ENCODE results near the gene NRP2. TPM values are rescaled to one million over a fixed set of nuclear protein-coding genes. Genes with fewer than 3 reads are reported as not detected.

Gene NRP2
- total and polyA plus RNA-seq, 2 experiments from 2014 or later = 61.0 to 79.2 TPM

DNA sequence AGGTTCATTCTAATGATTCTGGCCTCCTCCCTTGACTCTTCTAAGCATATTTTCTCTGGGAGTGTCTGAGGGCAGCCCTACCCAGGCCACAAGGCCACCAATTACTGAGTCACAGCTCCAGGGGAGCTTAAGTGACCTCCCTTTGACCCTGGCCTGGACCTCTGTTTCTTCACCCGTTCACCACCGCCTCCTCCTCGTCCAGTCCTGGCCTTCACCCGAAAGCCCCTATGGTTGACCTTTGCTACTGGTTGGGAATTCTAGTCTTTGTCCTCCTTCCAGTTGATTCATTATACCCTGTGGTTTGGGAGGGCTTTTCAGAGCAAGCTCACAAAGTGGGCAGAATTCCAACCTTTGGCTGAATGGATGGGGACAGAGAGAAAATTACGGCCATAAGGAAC lies 72.6 kb downstream of the NRP2 start:
- H3K27ac ChIP-seq = peak overlapping the region; percentile 32
- no peak overlapping the region for H3K4me3 ChIP-seq
- no peak overlapping the region for H3K4me2 ChIP-seq
- no peaks in the 10 kb centered on the region for H3K36me3 ChIP-seq (replicated peaks; ENCODE audit: insufficient read depth, low read depth)
- peaks cover 30% of the 10 kb centered on the region for H3K4me1 ChIP-seq (ENCODE audit: insufficient read depth)
- 47% methylated on average over 5 of the region's 5 CpGs for WGBS (ENCODE audit: low lambda C conversion rate, missing lambda C conversion rate)
- TF ChIP-seq EZH2 (IDR thresholded peaks at IDR 0.05; ENCODE audit: borderline replicate concordance) (no peak), EZH2phosphoT487 (IDR thresholded peaks at IDR 0.05; ENCODE audit: low read depth, severe bottlenecking, unreplicated experiment) (no peak)
- TF ChIP-seq, protein P1, sequence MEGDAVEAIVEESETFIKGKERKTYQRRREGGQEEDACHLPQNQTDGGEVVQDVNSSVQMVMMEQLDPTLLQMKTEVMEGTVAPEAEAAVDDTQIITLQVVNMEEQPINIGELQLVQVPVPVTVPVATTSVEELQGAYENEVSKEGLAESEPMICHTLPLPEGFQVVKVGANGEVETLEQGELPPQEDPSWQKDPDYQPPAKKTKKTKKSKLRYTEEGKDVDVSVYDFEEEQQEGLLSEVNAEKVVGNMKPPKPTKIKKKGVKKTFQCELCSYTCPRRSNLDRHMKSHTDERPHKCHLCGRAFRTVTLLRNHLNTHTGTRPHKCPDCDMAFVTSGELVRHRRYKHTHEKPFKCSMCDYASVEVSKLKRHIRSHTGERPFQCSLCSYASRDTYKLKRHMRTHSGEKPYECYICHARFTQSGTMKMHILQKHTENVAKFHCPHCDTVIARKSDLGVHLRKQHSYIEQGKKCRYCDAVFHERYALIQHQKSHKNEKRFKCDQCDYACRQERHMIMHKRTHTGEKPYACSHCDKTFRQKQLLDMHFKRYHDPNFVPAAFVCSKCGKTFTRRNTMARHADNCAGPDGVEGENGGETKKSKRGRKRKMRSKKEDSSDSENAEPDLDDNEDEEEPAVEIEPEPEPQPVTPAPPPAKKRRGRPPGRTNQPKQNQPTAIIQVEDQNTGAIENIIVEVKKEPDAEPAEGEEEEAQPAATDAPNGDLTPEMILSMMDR (IDR thresholded peaks at IDR 0.05; ENCODE audit: poor library complexity) = no peak
- no peak overlapping the region for H2AFZ ChIP-seq
- no peaks in the 10 kb centered on the region for H4K20me1 ChIP-seq (ENCODE audit: insufficient read depth, poor library complexity, severe bottlenecking)
- H3K27me3 ChIP-seq = no peaks in the 10 kb centered on the region
- no peaks in the 10 kb centered on the region for H3K9me3 ChIP-seq (ENCODE audit: low read depth)
- H3K79me2 ChIP-seq = no peaks in the 10 kb centered on the region
- DNase-seq (ENCODE audit: low spot score) = no peak
- no peaks in the 10 kb centered on the region for H3K9me2 ChIP-seq (replicated peaks; ENCODE audit: insufficient read depth)

DNA sequence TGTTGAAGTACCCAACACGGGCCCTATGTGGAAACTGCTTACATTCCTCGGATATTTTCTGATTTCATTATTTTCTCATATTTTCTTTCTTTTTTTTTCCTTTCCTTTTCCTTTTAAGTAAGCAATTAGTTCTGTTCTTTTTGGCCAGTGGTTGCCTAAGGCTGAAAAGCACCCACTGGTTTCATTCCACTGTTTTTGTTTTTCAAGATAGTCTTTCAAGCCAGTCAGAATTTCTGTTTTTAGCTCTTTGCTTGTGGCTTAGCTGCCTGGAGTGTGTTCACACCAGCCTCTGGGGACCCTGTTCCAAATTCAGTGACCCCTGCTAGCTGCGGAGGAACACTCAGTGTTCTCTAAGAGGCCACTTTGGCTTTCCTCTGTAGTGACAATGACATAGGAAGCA lies 73.6 kb downstream of the NRP2 start:
- no peak overlapping the region for H3K4me3 ChIP-seq
- WGBS (ENCODE audit: low lambda C conversion rate, missing lambda C conversion rate) = 77% methylated on average over 3 of the region's 3 CpGs
- H3K79me2 ChIP-seq = no peaks in the 10 kb centered on the region
- no peak for DNase-seq (ENCODE audit: low spot score)
- TF ChIP-seq, protein P1 (IDR thresholded peaks at IDR 0.05; ENCODE audit: poor library complexity) = no peak
- TF ChIP-seq EZH2 (IDR thresholded peaks at IDR 0.05; ENCODE audit: borderline replicate concordance) = no peak
- TF ChIP-seq EZH2phosphoT487 (IDR thresholded peaks at IDR 0.05; ENCODE audit: low read depth, severe bottlenecking, unreplicated experiment) = no peak
- peaks cover 30% of the 10 kb centered on the region for H3K4me1 ChIP-seq (ENCODE audit: insufficient read depth)
- H3K9me3 ChIP-seq (ENCODE audit: low read depth) = no peaks in the 10 kb centered on the region
- peak overlapping the region; percentile 17 for H3K27ac ChIP-seq
- no peaks in the 10 kb centered on the region for H3K9me2 ChIP-seq (replicated peaks; ENCODE audit: insufficient read depth)
- no peaks in the 10 kb centered on the region for H4K20me1 ChIP-seq (ENCODE audit: insufficient read depth, poor library complexity, severe bottlenecking)
- no peak overlapping the region for H2AFZ ChIP-seq
- H3K4me2 ChIP-seq = no peak overlapping the region
- no peaks in the 10 kb centered on the region for H3K27me3 ChIP-seq
- no peaks in the 10 kb centered on the region for H3K36me3 ChIP-seq (replicated peaks; ENCODE audit: insufficient read depth, low read depth)

DNA sequence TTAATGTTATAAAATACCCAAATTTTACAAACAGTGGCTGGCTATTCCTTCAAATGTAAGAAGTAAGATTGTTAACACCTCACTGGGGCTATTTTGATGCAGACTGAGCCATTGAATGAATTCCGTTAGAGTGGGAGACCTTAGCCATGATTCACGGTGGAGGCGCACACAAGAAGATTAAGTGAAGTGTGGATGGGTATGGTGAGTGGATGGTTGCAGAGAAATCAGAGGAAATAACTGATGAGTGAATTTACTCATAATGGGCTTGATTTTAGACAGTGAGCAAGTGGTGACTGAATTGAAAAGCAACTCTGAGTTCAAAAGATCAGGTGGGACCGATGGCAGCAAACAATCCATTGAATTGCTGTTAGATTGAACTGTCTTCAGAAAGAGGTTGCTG lies 75.0 kb downstream of the NRP2 start:
- Histone ChIP-seq H3K9me2 (replicated peaks; ENCODE audit: insufficient read depth) (no peaks in the 10 kb centered on the region), H2AFZ (no peak overlapping the region), H3K36me3 (replicated peaks; ENCODE audit: insufficient read depth, low read depth) (no peaks in the 10 kb centered on the region), H3K4me2 (no peak overlapping the region), H3K4me1 (ENCODE audit: insufficient read depth) (peaks cover 30% of the 10 kb centered on the region), H3K9me3 (ENCODE audit: low read depth) (no peaks in the 10 kb centered on the region), H3K4me3 (no peak overlapping the region), H3K27ac (peak overlapping the region; percentile 42), H3K79me2 (no peaks in the 10 kb centered on the region), H3K27me3 (no peaks in the 10 kb centered on the region), H4K20me1 (ENCODE audit: insufficient read depth, poor library complexity, severe bottlenecking) (no peaks in the 10 kb centered on the region)
- TF ChIP-seq EZH2phosphoT487 (IDR thresholded peaks at IDR 0.05; ENCODE audit: low read depth, severe bottlenecking, unreplicated experiment) = no peak
- no peak for TF ChIP-seq EZH2 (IDR thresholded peaks at IDR 0.05; ENCODE audit: borderline replicate concordance)
- TF ChIP-seq, protein P1 (IDR thresholded peaks at IDR 0.05; ENCODE audit: poor library complexity) = no peak
- WGBS (ENCODE audit: low lambda C conversion rate, missing lambda C conversion rate) = 95% methylated on average over 4 of the region's 4 CpGs
- no peak for DNase-seq (ENCODE audit: low spot score)

DNA sequence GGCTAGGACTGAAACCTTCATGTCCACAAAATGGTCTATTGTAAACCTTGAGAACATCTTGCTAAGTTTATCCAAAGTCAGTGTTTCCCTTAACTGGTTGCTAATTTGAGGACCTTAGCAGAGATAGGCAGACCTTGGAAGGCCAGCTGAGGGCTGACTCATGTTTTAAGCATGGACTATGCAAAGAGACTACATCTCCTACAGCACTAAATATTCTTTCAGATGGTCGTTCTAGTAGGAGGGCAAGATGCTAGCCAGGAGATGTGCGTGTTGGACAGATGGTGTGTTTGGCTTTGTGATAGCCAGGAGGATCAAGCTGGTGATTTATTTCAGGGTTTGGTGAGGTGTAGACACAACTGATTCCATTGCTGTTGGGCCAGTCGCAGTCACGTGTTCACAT lies 75.8 kb downstream of the NRP2 start:
- no peaks in the 10 kb centered on the region for H3K9me2 ChIP-seq (replicated peaks; ENCODE audit: insufficient read depth)
- no peaks in the 10 kb centered on the region for H3K27me3 ChIP-seq
- no peaks in the 10 kb centered on the region for H3K9me3 ChIP-seq (ENCODE audit: low read depth)
- H3K79me2 ChIP-seq = no peaks in the 10 kb centered on the region
- H3K27ac ChIP-seq = peak overlapping the region; percentile 42
- TF ChIP-seq EZH2 (IDR thresholded peaks at IDR 0.05; ENCODE audit: borderline replicate concordance) (no peak), EZH2phosphoT487 (IDR thresholded peaks at IDR 0.05; ENCODE audit: low read depth, severe bottlenecking, unreplicated experiment) (no peak)
- TF ChIP-seq, protein P1 (IDR thresholded peaks at IDR 0.05; ENCODE audit: poor library complexity) = no peak
- H3K4me2 ChIP-seq = no peak overlapping the region
- WGBS (ENCODE audit: low lambda C conversion rate, missing lambda C conversion rate) = 53% methylated on average over 4 of the region's 4 CpGs
- no peaks in the 10 kb centered on the region for H4K20me1 ChIP-seq (ENCODE audit: insufficient read depth, poor library complexity, severe bottlenecking)
- DNase-seq (ENCODE audit: low spot score) = peak; percentile 54
- no peaks in the 10 kb centered on the region for H3K36me3 ChIP-seq (replicated peaks; ENCODE audit: insufficient read depth, low read depth)
- H2AFZ ChIP-seq = no peak overlapping the region
- H3K4me3 ChIP-seq = no peak overlapping the region
- peaks cover 30% of the 10 kb centered on the region for H3K4me1 ChIP-seq (ENCODE audit: insufficient read depth)
